Activated CD4-positive, alpha-beta T cell treated with anti-CD3 and anti-CD28 coated beads, Interleukin-2, amount 50 U/mL, for 48 hours (primary cell): Measurements from ENCODE around the gene IFI16.
"Not testable (repeated sequence)": the region's sequence is repeated elsewhere in the genome, so short reads cannot be mapped to it uniquely, and the experiment has no call there.

Experiments used
- DNase-seq, 2 experiments: peaks; one replicate each; pipeline ENCODE4 v3.0.0-alpha.2; 2020

The IFI16 gene

GRCh38 chr1:159008744-159009188 is 941 bp upstream of the IFI16 start:
- DNase-seq, result peak; percentile 48 to 70

GRCh38 chr1:159009287-159009686 is 420 bp upstream of the IFI16 start:
- no peak for DNase-seq

GRCh38 chr1:159010391-159010790 is 684 bp downstream of the IFI16 start:
- DNase-seq, result no peak

- DNase-seq, result peak; percentile 30 to 44
Measured at GRCh38 chr1:159011001-159011400, 1.3 kb downstream of the IFI16 start.

GRCh38 chr1:159011751-159012150 is 2.0 kb downstream of the IFI16 start:
- DNase-seq, result no peak

GRCh38 chr1:159012495-159012894 is 2.8 kb downstream of the IFI16 start:
- peak; percentile 62 to 73 for DNase-seq

- peak in 1 of 2 experiments; percentile 35 for DNase-seq
Measured at GRCh38 chr1:159014003-159014571, 4.4 kb downstream of the IFI16 start.

- peak; percentile 29 for DNase-seq
Measured at GRCh38 chr1:159014851-159015250, 5.1 kb downstream of the IFI16 start.

- peak; percentile 64 to 74 for DNase-seq
Measured at GRCh38 chr1:159015440-159015909, 5.8 kb downstream of the IFI16 start.

- no peak for DNase-seq
Measured at GRCh38 chr1:159023723-159024122, 14.0 kb downstream of the IFI16 start.

GRCh38 chr1:159025043-159025442 is 15.3 kb downstream of the IFI16 start:
- no peak for DNase-seq

GRCh38 chr1:159026841-159027240 is 17.1 kb downstream of the IFI16 start:
- not testable (repeated sequence) for DNase-seq

GRCh38 chr1:159030311-159030710 is 20.6 kb downstream of the IFI16 start:
- no peak for DNase-seq

GRCh38 chr1:159030877-159031447 is 21.3 kb downstream of the IFI16 start:
- DNase-seq, result no peak

- DNase-seq, result no peak
Measured at GRCh38 chr1:159040206-159040605, 30.5 kb downstream of the IFI16 start.

GRCh38 chr1:159040893-159041724 is 31.4 kb downstream of the IFI16 start:
- DNase-seq, result peak; percentile 31 to 46

GRCh38 chr1:159046486-159046885 is 36.8 kb downstream of the IFI16 start:
- DNase-seq, result not testable (repeated sequence)

GRCh38 chr1:159051436-159051835 is 41.7 kb downstream of the IFI16 start:
- DNase-seq, result no peak

- DNase-seq, result no peak
Measured at GRCh38 chr1:159054427-159054826, 44.7 kb downstream of the IFI16 start.

GRCh38 chr1:159055181-159055641 is 45.5 kb downstream of the IFI16 start:
- DNase-seq, result no peak

GRCh38 chr1:159056069-159056698 is 46.5 kb downstream of the IFI16 start:
- DNase-seq, result no peak

GRCh38 chr1:159058751-159059150 is 49.0 kb downstream of the IFI16 start:
- DNase-seq, result no peak

GRCh38 chr1:159065106-159065505 is 55.4 kb downstream of the IFI16 start:
- no peak for DNase-seq
